RWPE1 (cell line): Measurements from ENCODE around the gene CHIC2.

Source experiments
- CTCF ChIA-PET: fragments of 350-600 bp; sonication (Branson Sonifier 250); formaldehyde crosslinking; extraction: SDS; loops from one replicate; lab custom pipeline; 2021; lab: Yijun Ruan, JAX
- POLR2A ChIA-PET: fragments of 400-600 bp; formaldehyde crosslinking; extraction: SDS; loops from one replicate; lab custom pipeline; 2020; ENCODE audit warnings: antibody characterized with exemption; ENCODE audit not compliant: low non-redundant PET; lab: Yijun Ruan, JAX
- DNase-seq: peaks from one replicate; pipeline ENCODE4 v3.0.0; 2012; ENCODE audit warnings: low spot score
- H3K27ac ChIP-seq: fragments of 450-650 bp; 2 replicates; pipeline ENCODE4 v1.5.1; 2017
- TF ChIP-seq, protein P1 (sequence below): fragments of 450-650 bp; conservative IDR thresholded peaks from 2 replicates; pipeline ENCODE4 v1.5.1; 2017; ENCODE audit warnings: low read depth, mild to moderate bottlenecking

Gene CHIC2

GRCh38 chr4:54103190-54103574 is 38.8 kb upstream of the CHIC2 start:
- POLR2A ChIA-PET: no interaction called here
- CTCF ChIA-PET: interaction anchor here (0.6 kb wide), 1 partner anchor 213 kb away, joined by 3 read pairs; no protein-coding TSS in a partner anchor
- TF ChIP-seq, protein P1, sequence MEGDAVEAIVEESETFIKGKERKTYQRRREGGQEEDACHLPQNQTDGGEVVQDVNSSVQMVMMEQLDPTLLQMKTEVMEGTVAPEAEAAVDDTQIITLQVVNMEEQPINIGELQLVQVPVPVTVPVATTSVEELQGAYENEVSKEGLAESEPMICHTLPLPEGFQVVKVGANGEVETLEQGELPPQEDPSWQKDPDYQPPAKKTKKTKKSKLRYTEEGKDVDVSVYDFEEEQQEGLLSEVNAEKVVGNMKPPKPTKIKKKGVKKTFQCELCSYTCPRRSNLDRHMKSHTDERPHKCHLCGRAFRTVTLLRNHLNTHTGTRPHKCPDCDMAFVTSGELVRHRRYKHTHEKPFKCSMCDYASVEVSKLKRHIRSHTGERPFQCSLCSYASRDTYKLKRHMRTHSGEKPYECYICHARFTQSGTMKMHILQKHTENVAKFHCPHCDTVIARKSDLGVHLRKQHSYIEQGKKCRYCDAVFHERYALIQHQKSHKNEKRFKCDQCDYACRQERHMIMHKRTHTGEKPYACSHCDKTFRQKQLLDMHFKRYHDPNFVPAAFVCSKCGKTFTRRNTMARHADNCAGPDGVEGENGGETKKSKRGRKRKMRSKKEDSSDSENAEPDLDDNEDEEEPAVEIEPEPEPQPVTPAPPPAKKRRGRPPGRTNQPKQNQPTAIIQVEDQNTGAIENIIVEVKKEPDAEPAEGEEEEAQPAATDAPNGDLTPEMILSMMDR: no peak

GRCh38 chr4:54102531-54103106 is 38.2 kb upstream of the CHIC2 start:
- no peak for DNase-seq
- ChIA-PET POLR2A (no interaction called here), CTCF (interaction anchor here (0.6 kb wide), 1 partner anchor 212 kb away, joined by 3 read pairs; no protein-coding TSS in a partner anchor)
- H3K27ac ChIP-seq: no peak overlapping the region
- TF ChIP-seq, protein P1: no peak

More at GRCh38 chr4:54103190-54103574, 38.8 kb upstream of the CHIC2 start:
- no peak for DNase-seq
- no peak overlapping the region for H3K27ac ChIP-seq

DNA sequence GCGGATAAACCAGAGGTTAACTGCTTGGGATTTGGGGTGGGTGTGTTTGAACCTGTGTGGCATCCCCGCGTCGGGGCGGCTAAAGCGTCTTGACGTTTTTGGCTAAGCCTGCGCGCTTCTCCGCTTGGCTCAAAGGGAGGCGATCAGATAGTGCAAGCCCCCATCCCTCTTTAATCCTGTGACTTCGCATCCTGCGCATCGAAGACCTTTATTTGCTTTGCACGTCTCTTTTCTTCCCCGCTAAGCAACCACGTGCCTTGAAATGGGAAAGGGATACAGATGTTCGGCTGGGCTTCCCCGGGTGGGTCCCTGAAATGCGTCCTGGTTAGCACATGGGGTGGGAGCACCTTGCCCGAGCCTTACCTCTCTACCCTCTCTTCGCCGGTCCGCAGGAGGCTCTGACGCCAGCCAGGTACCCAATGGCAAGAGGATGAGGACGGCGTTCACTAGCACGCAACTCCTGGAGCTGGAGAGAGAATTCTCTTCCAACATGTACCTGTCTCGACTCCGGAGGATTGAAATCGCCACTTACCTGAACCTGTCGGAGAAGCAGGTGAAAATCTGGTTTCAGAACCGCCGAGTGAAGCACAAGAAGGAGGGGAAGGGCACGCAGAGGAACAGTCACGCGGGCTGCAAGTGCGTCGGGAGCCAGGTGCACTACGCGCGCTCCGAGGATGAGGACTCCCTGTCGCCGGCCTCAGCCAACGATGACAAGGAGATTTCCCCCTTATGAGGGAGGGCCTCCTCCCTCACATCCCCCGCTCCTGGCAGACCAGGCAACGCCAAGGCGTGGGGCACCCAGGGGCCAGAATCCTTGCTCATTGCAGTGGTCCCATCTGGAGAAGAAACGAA is 37.0 kb upstream of the CHIC2 start:
- ChIA-PET POLR2A (no interaction called here), CTCF (no interaction called here)
- TF ChIP-seq, protein P1: no peak

DNA sequence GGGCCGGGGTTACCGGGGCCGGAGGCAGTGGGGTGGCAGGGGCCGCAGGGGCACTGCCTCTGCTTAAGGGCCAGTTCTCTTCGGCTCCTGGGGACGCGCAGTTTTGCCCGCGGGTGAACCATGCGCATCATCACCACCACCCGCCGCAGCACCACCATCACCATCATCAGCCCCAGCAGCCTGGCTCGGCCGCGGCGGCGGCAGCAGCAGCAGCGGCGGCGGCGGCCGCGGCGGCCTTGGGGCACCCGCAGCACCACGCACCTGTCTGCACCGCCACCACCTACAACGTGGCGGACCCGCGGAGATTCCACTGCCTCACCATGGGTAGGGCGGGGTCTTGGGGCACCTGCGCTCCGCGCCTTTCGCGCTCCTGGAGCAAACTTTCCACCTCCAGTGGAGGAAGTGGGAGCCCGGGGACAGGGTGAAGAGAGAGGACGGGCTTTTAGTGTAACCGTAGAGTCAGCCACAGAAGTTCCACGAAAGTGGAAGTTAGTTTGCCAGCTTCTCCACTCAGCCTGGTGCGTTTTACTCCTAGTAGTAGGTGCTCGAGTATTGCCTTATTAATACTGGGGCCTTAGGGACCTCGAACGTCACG is 36.3 kb upstream of the CHIC2 start:
- DNase-seq: no peak
- TF ChIP-seq, protein P1: no peak
- ChIA-PET POLR2A (no interaction called here), CTCF (interaction anchor here (0.5 to 0.6 kb wide), 2 partner anchors 292 to 527 kb away, joined by 3 read pairs; no protein-coding TSS in a partner anchor)
- no peak overlapping the region for H3K27ac ChIP-seq

More for the DNA sequence above, 37.0 kb upstream of the CHIC2 start:
- H3K27ac ChIP-seq: no peak overlapping the region
- DNase-seq: no peak

DNA sequence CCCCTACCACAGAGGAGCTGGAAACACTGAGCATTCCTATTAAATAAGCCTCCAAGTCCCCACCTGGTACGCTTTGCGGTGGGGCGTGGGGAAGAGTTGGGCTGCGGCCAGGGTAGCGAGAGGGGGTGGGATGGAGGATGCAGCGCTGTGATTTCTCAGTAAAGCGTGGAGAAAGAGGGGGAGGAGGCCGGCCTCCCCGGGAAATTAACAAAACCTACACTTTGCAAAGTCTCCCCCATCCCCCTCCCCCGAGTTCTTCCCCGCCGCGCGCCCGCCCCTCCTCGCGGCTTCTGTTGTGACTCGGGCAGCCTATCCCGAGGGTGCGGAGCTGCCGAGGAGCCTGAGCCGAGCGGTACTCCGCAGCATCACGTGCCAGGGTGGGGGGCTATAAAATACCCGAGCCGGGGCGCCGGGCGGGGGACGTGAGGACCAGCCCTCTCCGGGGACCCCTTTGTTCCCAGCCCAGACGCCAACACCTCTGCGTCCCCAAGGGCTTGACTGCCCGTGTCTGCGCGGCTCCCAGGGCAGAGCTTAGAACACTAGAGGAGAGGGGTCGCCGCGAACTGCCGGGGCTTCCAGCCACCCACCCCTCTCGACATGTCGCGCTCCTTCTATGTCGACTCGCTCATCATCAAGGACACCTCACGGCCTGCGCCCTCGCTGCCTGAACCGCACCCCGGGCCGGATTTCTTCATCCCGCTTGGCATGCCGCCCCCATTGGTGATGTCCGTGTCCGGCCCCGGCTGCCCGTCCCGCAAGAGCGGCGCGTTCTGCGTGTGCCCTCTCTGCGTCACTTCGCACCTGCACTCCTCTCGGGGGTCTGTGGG is 35.6 kb upstream of the CHIC2 start, which contains the start of gene GSX2:
Gene GSX2, plus strand, starts transcription at position 416 of the 827 bp plus-strand sequence. Its CDS starts 182 bp downstream, at position 598.
- H3K27ac ChIP-seq: no peak within 1 kb of the TSS
- ChIA-PET POLR2A (no interaction called here), CTCF (interaction anchor here (0.5 kb wide), 1 partner anchor 292 kb away, joined by 3 read pairs; no protein-coding TSS in a partner anchor)
- TF ChIP-seq, protein P1: no peak
- no peak for DNase-seq
